Thoracic aorta (tissue), 2 donors: Measurements from ENCODE around the gene CCL16. TPM values are rescaled to one million over a fixed set of nuclear protein-coding genes. Genes with fewer than 3 reads are reported as not detected.
"Not testable (repeated sequence)": the region's sequence is repeated elsewhere in the genome, so short reads cannot be mapped to it uniquely, and the experiment has no call there.

ENCODE experiments used
- ATAC-seq: fragments of 150-250 bp; one replicate; pipeline ENCODE4 v1.8.0; 2017; ENCODE audit warnings: low read depth; ENCODE audit not compliant: insufficient number of reproducible peaks, low FRiP score
- DNase-seq: peaks from one replicate; pipeline ENCODE4 v3.0.0-alpha.2; 2020; ENCODE audit warnings: low spot score
- H3K27ac ChIP-seq, 2 donors: fragments of 200-600 bp; sonication (generic); 1 replicate in 1 of 2; 2 replicates in 1 of 2; pipeline ENCODE4 v1.5.1; 2016; ENCODE audit warnings: mild to moderate bottlenecking in 2 of 2, moderate library complexity in 2 of 2
- H3K27me3 ChIP-seq: fragments of 200-600 bp; sonication (generic); replicated peaks from 2 replicates; pipeline ENCODE4 v1.6.0; 2016; ENCODE audit warnings: mild to moderate bottlenecking; ENCODE audit not compliant: insufficient read depth
- H3K36me3 ChIP-seq: fragments of 200-600 bp; sonication (generic); one replicate; pipeline ENCODE4 v1.5.1; 2016
- H3K4me1 ChIP-seq, 2 donors: fragments of 200-600 bp; sonication (generic); 1 replicate in 1 of 2; 2 replicates in 1 of 2; pipeline versions ENCODE4 v1.5.1 to v1.6.0; 2016; ENCODE audit warnings: low read depth in 2 of 2, mild to moderate bottlenecking in 1 of 2; ENCODE audit not compliant: control insufficient read depth in 1 of 2
- H3K4me3 ChIP-seq: fragments of 200-600 bp; sonication (generic); 2 replicates; pipeline ENCODE4 v1.5.1; 2016; ENCODE audit warnings: mild to moderate bottlenecking
- H3K9me3 ChIP-seq: fragments of 200-600 bp; sonication (generic); 2 replicates; pipeline ENCODE4 v1.5.1; 2016
- CTCF ChIP-seq: fragments of 200-600 bp; sonication (generic); IDR thresholded peaks from one replicate; pipeline ENCODE4 v1.5.1; 2019; ENCODE audit warnings: antibody characterized with exemption
- total RNA-seq, 2 donors: library from RNA; depleted of rRNA; stranded (reverse); fragments of >200 nt; gene quantifications; one replicate each; pipeline versions ENCODE4 v1.1.0 to v1.2.3, GENCODE V29; 2016

CCL16 gene
- total RNA-seq, 2 donors from 2014 or later, result not detected

DNA sequence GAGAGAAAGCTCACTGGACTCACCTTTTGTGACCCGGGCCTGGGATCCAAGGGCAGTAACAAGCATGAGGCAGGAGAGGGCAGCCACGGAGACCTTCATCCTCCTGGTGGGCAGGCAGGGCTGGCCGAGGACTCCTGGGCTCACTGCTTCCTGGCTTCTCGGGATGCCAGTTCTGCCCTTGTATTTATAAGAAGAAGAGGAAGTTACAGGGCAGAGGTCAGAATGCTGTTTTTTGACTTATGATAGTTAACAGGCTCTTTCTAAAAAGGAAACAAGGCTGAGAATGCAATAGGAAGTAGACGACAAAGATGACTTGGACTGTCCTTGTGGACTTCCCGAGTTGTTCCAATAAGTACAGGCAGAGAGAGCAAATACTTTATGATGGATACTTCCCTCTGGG lies 36.5 kb upstream of the CCL16 start, which contains the start of gene CCL23:
CCL23 (minus strand) TSS at position 174 of the 400 bp plus-strand sequence; CDS start at position 99, 75 bp downstream.
- ATAC-seq, result no peak
- TF ChIP-seq CTCF, result no peak
- H3K4me1 ChIP-seq, result no peaks in the 10 kb centered on the region
- H3K36me3 ChIP-seq, result no peaks in the 10 kb centered on the region
- no peak for DNase-seq
- no peak within 1 kb of the TSS for H3K4me3 ChIP-seq
- no peaks in the 10 kb centered on the region for H3K9me3 ChIP-seq
- H3K27ac ChIP-seq, result no peak within 1 kb of the TSS
- H3K27me3 ChIP-seq, result no peaks in the 10 kb centered on the region

- Histone ChIP-seq H3K4me3 (no peak overlapping the region), H3K27me3 (no peaks in the 10 kb centered on the region), H3K4me1 (no peaks in the 10 kb centered on the region), H3K36me3 (no peaks in the 10 kb centered on the region), H3K9me3 (no peaks in the 10 kb centered on the region), H3K27ac (no peak overlapping the region)
- DNase-seq, result no peak
- ATAC-seq, result no peak
- TF ChIP-seq CTCF, result no peak
Observed at GRCh38 chr17:36016555-36016954, 35.3 kb upstream of the CCL16 start.

DNA sequence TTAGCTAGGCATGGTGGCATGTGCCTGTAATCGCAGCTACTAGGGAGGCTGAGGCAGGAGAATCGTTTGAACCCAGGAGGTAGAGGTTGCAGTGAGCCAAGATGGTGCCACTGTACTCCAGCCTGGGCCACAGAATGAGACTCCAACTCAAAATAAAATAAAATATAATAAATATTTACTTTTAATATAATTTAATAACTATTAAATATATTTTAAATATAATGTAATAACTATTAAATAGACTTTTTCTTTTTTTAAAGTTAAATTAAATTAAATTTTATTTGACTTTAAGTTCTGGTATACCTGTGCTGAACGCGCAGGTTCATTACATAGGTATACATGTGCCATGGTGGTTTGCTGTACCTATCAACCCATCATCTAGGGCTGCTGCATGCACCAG lies 34.6 kb upstream of the CCL16 start:
- not testable (repeated sequence) for DNase-seq

DNA sequence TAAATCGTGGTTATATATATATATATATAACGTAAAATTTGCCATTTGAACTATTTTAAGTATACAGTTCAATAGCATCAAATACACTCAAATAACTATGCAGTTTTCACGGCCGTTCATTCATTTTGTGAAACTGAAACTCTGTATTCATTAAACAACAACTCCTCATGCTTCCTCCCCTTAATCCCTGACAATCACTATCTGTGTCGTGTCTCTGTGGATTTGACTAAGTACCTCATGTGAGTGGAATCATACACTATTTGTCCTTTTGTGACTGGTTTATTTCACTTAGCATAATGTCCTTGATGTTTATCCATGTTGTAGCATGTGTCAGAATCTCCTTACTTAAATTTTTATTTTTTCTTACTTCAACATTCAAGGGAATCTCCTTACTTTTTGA lies 33.6 kb upstream of the CCL16 start:
- no peak for TF ChIP-seq CTCF

More for the DNA sequence above, 34.6 kb upstream of the CCL16 start:
- not testable (repeated sequence) for H3K4me3 ChIP-seq, H3K4me1 ChIP-seq, ATAC-seq, H3K36me3 ChIP-seq, H3K9me3 ChIP-seq, H3K27ac ChIP-seq, H3K27me3 ChIP-seq

DNA sequence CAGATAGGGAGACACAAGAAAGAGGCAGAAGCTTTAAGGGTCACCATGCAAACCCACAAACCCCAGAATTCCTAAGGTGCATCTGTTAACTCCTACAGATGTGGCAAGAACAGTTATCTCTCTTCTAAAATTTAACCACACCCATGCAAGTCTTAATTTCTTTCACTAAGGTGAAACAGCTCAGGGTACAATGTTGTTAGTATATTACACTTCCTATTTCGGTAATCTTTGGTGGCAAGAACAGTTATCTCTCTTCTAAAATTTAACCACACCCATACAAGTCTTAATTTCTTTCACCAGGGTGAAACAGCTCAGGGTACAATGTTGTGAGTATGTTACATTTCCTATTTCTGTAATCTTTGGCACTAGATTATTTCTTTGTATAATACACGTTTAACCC lies 29.9 kb upstream of the CCL16 start:
- H3K27me3 ChIP-seq, result no peaks in the 10 kb centered on the region
- no peaks in the 10 kb centered on the region for H3K4me1 ChIP-seq
- DNase-seq (no peak), ATAC-seq (no peak)
- H3K9me3 ChIP-seq, result no peaks in the 10 kb centered on the region
- H3K36me3 ChIP-seq, result no peaks in the 10 kb centered on the region
- H3K4me3 ChIP-seq, result no peak overlapping the region
- H3K27ac ChIP-seq, result no peak overlapping the region
- TF ChIP-seq CTCF, result no peak

More for the DNA sequence above, 33.6 kb upstream of the CCL16 start:
- Histone ChIP-seq H3K27ac (no peak overlapping the region), H3K4me1 (no peaks in the 10 kb centered on the region), H3K27me3 (no peaks in the 10 kb centered on the region), H3K4me3 (no peak overlapping the region), H3K9me3 (no peaks in the 10 kb centered on the region), H3K36me3 (no peaks in the 10 kb centered on the region)
- DNase-seq, result no peak
- no peak for ATAC-seq

DNA sequence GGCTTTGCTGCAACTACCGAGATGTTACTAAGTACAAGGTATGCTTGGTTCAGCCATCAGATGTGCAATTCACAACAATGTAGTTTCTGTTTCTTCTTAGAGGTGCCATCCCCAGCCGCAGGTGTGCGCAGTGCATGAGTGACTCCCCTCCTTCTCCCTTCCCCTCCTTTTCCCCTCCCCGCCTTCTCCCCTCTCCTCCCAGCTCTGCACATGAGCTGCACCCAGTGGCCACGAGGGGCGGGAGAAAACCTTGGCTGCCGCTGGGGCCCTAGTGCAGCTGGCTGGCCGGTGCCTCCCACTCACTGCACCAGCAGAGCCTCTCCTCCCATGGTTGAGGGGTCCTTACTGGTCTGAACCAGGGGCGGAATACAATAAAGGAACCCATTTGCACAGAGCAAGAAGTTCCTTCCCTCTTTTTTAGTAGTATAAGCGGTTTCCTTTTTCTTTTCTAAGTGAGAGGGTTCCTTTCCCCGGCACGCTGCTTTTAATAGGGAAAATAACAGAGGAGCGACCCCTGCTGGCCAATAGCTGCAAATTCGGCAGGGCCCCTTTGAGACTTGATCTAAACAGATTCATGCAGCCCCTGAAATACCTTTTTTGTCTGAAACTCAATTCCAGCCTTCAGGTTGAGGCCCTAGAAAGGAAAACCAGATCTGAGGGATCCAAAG lies 27.8 kb upstream of the CCL16 start:
- no peaks in the 10 kb centered on the region for H3K36me3 ChIP-seq
- H3K27ac ChIP-seq, result no peak overlapping the region
- no peaks in the 10 kb centered on the region for H3K4me1 ChIP-seq
- DNase-seq (no peak), ATAC-seq (no peak)
- peak; percentile 11 for TF ChIP-seq CTCF
- H3K4me3 ChIP-seq, result no peak overlapping the region
- no peaks in the 10 kb centered on the region for H3K9me3 ChIP-seq
- no peaks in the 10 kb centered on the region for H3K27me3 ChIP-seq
